ES-I3 (cell line): Measurements from ENCODE around the gene ITCH.

Experiments
- H3K36me3 ChIP-seq: 2 replicates; pipeline ENCODE4 v1.6.1; 2013; ENCODE audit warnings: mild to moderate bottlenecking, low read length, control low read depth, moderate library complexity; ENCODE audit not compliant: insufficient read depth
- H3K4me1 ChIP-seq: 2 replicates; pipeline ENCODE4 v1.6.1; 2013; ENCODE audit warnings: mild to moderate bottlenecking, control low read depth, low read length; ENCODE audit not compliant: insufficient read depth
- H3K9ac ChIP-seq: 2 replicates; pipeline ENCODE4 v1.6.1; 2013; ENCODE audit warnings: low read depth, mild to moderate bottlenecking, low read length, moderate library complexity
- H3K9me3 ChIP-seq: 2 replicates; pipeline ENCODE4 v1.6.1; 2013; ENCODE audit warnings: mild to moderate bottlenecking, low read length, moderate library complexity; ENCODE audit not compliant: control insufficient read depth, insufficient read depth

Gene ITCH

GRCh38 chr20:34560614-34561013 is 197.5 kb downstream of the ITCH start:
- Histone ChIP-seq H3K36me3 (no peaks in the 10 kb centered on the region), H3K4me1 (no peaks in the 10 kb centered on the region), H3K9ac (no peak overlapping the region), H3K9me3 (no peaks in the 10 kb centered on the region)
